Posterior cingulate gyrus (tissue), 11 donors: ENCODE results near the gene CACNG6.
A peak's percentile ranks its signal among the peaks of the same experiment; 100 is the strongest.
"Not testable (repeated sequence)": the region's sequence is repeated elsewhere in the genome, so short reads cannot be mapped to it uniquely, and the experiment has no call there.

Experiments
- DNase-seq, 10 donors: peaks; one replicate each; pipeline versions ENCODE4 v3.0.0 to v3.0.0-alpha.2; 2020 to 2021; ENCODE audit warnings: mixed read lengths in 3 of 10
- intact Hi-C: fragments of 100-400 bp; cut with DNase I; formaldehyde crosslinking; loops from one replicate; pipeline ENCODE4 v1.15.1; 2023

Gene CACNG6, protein sequence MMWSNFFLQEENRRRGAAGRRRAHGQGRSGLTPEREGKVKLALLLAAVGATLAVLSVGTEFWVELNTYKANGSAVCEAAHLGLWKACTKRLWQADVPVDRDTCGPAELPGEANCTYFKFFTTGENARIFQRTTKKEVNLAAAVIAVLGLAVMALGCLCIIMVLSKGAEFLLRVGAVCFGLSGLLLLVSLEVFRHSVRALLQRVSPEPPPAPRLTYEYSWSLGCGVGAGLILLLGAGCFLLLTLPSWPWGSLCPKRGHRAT

DNA sequence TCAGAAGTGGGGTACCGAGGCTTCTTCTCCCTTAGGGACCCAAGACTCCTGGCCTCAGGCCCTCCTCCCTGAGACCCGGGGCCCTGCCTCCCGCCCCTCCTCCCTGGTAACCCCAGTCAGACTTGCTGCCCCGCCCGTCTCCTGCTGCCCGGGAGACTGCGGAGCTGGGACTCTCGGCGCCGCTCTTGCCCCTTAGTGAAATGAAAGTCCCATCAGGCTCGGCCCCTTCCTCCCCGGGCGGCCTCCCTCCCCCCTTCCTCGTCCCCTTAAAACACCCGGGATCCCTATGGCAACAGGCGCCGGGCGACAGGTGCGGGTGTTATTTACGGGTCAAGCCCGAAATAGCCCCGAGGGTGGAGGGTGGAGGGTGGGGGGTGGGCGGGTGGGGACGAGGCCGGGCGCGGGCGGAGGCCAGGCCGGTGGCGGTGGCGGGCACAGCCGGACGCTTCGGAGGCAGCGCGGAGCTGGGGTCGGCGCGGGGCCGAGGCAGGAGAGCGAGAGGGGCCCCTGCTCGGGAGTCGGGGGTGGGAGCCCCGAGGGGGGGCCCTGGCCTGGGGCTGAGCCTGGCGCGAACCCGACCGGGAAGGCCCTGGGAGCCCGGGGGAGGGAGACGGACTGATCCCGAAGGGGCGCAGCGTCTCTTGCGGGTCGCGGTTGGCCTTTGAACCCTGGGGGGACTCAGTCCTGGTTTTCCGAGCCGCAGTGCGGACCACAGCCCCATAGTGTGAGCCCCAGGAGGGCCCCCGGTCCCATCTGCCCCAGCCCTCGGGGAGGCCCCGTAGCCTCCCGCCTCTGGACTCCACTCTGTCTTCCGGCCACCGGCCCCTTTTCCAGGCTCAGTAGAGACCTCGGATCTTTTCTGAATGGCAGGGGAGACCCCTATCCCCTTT is at the start of gene CACNG6:
Gene CACNG6 (plus strand): TSS at position 414 of the 890 bp plus-strand sequence. CDS start 1,241 bp downstream, outside the sequence.
- intact Hi-C loops, result no loop called here
- no peak for DNase-seq

DNA sequence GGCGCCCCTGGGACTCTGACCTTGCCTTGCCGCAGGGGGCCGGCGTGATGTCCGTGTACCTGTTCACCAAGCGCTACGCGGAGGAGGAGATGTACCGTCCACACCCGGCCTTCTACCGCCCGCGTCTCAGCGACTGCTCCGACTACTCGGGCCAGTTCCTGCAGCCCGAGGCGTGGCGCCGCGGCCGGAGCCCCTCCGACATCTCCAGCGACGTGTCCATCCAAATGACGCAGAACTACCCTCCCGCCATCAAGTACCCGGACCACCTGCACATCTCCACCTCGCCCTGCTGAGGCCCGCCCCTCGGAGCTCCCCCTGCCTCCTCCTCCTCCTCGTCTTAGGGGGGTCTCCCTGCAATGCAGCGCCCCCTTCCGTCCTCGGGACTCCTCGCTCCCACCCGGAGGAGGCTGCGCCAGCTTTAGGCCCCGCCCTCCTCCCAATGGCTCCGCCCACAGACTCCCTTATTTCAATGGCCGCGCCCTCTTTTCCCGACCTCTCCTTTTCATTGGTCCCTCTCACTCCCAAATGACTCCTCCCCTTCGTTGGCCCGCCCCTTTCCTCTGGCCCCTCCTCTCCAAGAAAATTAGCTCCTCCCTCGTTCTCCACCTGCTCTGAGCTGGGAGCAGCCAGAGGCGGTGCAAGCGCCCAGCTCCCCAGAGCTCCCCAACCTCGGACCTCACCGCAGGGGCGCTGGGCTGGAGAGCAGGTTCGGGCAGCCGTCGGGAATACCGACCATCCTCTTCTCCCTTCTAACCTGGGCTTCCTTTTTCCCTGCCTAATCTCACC is 49.2 kb upstream of the CACNG6 start:
- DNase-seq, result peak in 2 of 10 donors; percentile 77 to 85

DNA sequence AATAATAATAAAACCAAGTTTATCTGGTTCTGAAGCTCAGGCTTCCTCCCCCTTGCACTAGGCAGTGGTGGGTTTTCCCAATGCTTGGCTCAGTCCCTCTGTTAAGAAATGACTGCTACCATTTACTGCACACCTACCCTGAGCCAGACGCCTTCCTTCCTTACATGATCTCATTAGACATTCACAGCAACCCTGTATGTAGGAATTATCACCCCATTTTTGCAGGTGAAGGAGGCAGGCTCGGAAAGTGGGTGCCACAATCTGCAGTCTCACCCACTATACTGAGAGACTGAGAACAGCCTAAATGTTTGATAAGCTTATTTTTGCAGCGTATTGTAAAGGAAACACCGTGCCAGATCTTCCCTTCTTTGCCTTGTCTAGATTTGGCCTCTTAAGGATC is 47.0 kb upstream of the CACNG6 start:
- no peak for DNase-seq
- intact Hi-C loops, result no loop called here

More for the DNA sequence above, 49.2 kb upstream of the CACNG6 start:
- intact Hi-C loops, result no loop called here

DNA sequence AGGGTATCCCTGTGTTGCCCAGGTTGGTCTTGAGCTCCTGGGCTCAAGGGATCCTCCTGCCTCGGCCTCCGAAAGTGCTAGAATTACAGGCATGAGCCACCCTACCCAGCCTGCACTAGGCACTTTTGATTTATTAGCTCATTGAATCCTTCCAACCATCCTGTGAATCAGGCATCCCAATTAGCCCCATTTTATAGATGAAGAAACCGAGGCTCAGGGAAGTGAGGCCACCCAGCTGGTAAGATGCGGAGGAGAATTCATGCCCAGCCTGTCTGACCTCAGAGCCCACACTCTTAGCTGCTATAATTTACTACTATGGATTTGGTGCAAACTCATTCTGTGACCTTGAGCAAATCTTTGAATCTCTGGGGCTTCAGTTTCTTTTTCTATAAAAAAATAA is 46.5 kb upstream of the CACNG6 start:
- DNase-seq, result peak in 1 of 10 donors; percentile 12
- intact Hi-C loops, result no loop called here

DNA sequence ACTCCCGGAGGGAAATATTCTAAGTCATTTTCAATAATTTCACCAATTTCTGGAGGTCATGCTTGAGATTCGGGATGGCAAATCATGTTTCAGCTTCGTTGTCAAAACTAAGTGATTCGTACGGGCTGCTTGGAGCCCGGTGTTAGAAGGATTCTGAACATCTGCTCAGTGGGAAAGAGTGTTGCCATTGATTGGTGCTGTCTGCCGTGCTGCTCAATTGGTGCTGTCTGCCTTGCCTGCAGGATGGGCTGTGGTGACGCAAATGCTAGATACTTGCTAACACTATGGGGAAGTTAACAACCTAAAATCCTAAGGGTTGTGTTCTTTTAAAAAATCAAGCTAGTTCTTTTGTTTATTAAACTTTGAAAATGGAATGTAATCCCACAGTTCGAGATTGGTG is 46.0 kb upstream of the CACNG6 start:
- intact Hi-C loops, result no loop called here
- DNase-seq, result peak in 8 of 10 donors; percentile 41 to 91 (median 56)

DNA sequence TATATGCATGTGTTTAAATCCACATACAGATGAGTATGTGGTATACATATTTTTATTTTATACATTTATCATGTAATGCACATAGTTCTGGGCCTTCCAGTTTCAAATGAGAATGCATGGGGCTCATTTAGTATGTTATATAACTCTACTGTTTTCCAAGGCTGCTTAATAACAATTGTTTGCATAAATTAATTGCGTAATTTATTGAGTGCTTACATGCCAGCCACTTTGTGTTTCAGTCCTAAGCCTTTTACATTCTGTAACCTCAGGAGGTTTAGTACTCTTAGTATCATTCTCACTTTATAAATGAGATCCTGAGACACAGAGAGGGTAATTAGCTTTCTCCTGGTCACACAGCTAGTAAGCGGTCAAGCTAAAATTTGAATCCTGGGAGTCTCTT is 45.4 kb upstream of the CACNG6 start:
- no peak for DNase-seq
- intact Hi-C loops, result no loop called here

DNA sequence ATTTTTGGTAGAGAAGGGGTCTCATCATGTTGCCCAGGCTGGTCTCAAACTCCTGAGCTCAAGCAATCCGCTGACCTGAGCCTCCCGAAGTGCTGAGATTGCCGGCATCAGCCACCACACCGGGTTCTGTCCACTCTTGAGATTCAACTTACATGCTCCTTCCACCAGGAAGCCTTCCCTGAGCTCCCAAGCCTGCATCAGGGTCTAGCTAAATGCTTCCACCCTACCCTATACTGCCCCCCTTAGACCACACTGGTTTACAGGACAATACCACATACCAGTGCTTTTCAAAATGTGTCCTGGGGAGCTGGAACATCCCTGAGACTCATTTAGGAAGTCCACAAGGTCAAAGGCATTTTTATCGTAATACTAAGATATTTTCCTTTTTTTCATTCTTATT is 43.8 kb upstream of the CACNG6 start:
- intact Hi-C loops, result no loop called here

DNA sequence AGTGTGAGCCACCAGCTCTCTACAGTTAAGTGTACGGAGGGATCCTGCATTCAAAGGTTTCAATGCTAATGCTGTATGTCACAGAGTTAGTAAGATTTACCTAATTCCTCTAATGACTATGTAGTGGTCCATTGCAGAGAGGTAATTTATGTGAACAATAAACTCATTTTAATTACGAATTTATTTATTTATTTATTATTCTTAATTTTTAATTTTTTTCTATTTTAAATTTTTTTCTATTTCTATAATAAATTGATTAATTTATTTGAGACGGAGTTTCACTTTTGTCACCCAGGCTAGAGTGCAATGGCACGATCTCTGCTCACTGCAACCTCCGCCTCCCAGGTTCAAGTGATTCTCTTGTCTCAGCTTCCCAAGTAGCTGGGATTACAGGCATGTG is 42.8 kb upstream of the CACNG6 start:
- DNase-seq, intact Hi-C loops: not testable (repeated sequence)

More for the DNA sequence above, 43.8 kb upstream of the CACNG6 start:
- DNase-seq, result peak in 2 of 10 donors; percentile 3 to 26

DNA sequence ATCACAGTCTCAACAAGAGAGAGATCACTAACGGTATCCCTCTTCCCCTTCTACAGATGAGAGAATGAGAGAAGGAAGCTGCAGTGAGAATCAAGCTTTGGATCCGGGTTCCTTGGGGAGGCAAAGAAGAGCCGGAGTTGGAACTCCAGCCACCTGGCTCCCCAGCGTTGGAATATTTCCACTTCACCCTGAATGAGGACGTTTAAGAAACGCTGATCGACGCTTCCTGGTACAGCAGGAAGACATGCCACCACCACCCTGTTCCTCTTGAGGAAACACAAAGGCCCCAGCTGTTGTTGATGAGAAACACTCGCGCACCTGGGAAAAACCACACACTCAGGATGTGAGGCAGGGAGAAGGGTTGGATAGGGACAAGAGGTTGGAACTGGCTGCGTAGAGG is 40.0 kb upstream of the CACNG6 start:
- intact Hi-C loops, result no loop called here
- peak in 2 of 10 donors; percentile 24 to 59 for DNase-seq

DNA sequence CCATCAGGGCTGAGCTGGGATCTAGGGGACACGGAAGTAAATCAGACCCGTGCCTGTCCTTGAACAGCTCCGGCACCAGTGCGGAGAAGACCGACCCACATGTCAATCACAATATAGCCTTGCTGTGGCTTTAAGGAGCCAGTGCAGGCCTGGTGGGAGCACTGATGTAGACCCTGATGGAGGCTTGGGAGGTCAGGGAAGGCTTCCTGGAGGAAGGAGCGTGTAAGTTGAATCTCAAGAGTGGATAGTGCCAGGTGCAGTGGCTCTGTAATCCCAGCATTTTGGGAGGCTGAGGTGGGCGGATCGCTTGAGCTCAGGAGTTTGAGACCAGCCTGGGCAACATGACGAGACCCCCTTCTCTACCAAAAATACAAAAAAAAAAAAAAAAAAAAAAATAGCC is 39.5 kb upstream of the CACNG6 start:
- intact Hi-C loops, result no loop called here
- DNase-seq, result peak in 2 of 10 donors; percentile 13 to 35

DNA sequence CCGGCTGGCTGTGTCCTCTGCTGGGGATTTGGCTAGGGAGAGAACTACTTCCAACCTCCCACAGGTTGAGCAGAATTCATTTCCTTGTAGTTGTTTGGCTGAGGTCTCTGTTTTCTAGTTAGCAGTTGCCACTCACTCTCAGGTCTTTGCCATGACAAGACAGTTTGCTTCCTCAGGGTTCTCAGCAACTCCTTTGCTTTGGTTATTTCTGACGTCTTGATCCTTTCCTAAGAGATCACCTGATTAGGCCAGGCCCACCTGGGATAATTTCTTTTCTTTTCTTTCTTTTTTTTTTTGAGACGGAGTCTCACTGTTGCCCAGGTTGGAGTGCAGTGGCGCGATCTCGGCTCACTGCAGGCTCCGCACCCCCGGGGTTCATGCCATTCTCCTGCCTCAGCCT is 38.1 kb upstream of the CACNG6 start:
- intact Hi-C loops, result no loop called here
- peak in 2 of 10 donors; percentile 42 to 44 for DNase-seq

DNA sequence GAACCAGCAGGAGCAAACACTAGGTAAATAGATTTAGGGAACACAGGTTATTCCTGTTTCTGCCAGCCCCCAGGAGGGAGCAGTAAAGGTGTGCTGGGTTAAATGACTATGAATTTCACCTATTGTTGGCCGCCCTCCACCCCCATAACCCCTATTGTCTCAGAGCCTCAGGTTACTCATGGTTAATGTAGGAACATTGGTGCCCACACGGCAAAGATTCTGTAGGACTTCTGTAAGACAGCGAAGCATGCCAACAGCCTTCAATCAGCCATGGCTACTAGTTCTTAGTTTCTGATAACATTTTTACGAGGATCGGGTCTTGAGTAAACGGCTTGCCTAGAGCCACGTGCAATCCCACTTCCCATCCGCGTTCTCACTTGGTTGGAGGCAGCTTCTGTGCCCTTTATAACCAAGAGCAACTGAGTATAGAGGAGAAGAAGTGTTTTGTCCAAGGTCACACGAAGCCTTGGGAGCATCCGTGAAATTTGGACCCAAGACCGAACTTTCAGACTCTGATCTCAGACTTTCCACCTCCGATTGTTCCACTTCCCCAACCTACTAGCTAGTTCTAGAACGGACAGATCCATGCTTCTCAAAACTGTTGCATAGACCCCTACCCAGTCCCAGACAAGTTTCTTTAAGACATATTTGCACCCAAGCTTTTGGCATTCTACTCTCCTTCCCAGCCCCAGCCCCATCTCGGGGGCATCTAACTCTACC is 33.8 kb upstream of the CACNG6 start:
- intact Hi-C loops, result no loop called here
- DNase-seq, result peak in 2 of 10 donors; percentile 7 to 40

DNA sequence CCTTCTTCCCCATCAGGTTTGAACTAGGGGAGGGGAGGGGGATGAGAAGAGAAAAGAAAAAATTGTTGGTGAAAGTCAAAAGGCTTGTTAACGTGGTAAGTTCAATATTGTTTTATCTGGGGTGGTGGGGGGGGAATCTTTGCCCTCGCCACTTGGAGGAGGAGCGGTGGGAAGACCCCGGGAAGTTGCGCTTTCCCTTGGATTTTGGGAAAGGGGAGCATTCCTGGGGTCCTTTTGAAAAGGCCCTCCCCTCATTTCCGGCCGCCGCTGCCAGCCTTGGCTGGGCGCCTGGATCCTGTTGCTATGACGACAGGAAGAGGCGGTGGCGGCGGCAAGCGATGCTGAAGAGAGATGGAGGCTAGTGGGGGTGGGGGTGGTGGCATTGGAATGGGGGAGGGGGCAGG is 33.3 kb upstream of the CACNG6 start:
- DNase-seq, result peak; percentile 39 to 96 (median 68)
- intact Hi-C loops, result no loop called here

DNA sequence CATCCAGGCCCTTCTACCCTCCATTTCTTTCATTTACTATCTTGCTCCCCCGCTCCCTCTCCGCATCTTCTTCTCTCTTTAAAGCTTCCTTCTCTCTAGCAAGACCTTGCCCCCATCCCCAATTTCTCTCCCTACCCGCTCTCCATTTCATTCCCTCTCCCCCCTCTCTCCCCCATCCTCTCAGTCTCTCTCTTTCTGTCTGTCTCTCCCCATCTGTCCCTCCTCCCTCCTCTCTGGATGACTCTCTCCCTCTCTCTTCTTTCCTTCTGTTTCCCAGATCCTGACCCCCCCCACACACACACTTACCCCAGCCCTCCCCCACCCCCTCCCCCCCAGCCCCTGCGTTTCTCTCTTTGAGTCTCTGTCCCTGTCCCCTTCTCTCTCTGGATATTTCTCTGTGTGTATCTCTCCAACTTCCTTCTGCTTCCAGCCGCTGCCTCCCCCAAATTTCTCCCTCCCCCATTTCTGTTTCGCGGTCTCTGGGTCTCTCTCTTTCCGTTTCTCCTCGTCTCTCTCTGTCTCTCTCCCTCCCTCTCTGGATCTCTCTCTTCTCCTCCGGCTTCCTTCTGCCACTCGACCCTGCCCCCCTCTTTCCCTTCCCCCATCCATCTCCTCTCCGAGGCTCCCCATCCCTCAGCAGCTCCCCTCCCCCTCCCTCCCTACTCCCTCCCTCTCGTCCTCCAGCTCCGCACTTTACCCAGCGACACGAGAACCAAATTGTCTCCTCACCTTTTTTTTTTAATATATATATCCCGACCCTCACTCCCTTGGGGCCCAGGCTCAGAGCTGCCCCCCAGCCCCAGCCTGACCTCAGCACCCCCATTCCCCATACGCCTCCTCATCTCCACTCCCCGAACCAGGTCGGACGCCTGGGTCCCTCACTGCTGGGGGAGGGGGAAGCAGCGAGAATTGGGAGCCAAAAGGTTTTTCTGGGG is 32.3 kb upstream of the CACNG6 start:
- peak in 2 of 10 donors; percentile 71 to 88 for DNase-seq
- intact Hi-C loops, result no loop called here

DNA sequence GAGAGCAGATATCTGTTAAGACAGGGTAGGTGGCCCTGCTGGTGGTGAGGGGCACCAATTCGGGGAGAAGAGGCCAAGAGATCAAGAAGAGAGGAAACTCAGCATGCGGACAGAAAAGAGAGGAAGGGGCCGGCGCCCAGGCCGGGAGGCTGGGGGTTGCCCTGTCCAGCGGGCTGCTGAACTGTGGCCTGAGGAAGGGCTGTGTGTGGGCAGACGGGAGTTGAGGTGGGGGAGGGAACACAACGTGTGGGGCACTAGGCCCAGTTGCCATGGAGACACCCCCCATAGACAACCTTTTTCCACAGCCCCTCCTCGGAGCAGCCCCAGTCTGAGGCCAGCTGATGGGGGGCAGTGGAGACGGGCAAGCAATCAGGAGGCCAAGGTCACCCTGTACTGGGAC is 31.2 kb upstream of the CACNG6 start:
- DNase-seq, result peak in 2 of 10 donors; percentile 69 to 77
- intact Hi-C loops, result no loop called here

DNA sequence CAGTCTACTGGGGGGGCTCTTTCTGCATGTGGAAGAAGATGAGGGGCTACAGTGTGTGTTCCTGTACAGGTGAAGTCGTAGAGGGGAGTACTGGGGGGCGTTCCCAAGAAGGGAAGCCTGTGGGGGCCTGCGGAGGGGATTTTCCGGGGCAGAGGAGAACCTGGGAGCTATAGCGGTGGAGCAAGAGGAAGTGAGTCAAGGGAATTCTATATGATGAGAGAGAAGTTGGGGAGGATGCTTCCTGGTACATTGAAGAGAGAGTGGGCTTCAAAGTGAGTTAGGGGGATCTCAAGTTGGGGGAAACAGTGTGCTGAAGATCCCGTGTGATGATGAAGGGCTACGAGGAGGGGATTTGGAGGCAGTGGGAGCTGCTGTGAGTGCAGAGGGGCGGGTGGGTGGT is 30.6 kb upstream of the CACNG6 start:
- intact Hi-C loops, result no loop called here
- DNase-seq, result peak in 2 of 10 donors; percentile 8 to 41

DNA sequence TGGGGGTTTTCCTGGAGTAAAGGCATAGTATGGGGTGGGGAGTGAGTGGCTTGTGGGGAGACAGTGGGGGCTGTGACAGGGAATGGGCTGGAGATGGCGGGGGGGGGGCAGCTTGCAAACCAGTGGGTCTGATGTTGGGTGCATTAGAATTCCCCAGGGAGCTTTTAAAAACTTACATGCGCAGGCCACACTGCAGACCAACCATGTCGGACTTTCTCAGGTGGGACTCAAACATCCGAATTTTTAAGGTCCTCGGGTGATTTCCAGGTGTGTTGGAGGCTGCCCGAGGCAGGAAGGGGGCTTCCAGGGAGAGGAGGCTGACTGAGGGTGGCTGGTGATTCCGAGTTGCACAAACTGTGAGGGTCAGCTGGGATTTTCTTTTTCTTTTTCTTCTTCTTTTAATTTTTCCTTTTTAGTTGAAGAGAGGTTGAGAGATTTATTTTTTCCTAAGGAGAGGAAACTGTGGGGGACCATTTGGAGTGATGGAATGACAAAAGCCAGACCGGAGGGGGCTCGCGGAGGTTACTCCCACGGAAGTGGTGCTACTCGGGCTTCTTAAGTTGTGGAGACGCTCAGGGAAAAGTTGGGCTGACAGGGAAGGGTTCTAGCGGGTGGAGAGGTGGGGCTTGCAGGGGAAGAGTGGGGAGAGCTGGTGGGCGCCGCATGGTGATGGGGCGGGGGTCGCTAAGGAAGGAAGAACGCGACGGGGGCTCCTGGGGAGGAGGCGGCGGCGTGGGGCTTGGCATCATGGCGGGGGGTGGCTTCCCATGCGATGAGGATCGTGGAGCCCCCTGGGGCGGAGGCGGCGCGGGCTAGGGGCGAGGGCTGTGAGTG is 29.7 kb upstream of the CACNG6 start:
- intact Hi-C loops, result no loop called here
- peak in 2 of 10 donors; percentile 59 to 78 for DNase-seq

DNA sequence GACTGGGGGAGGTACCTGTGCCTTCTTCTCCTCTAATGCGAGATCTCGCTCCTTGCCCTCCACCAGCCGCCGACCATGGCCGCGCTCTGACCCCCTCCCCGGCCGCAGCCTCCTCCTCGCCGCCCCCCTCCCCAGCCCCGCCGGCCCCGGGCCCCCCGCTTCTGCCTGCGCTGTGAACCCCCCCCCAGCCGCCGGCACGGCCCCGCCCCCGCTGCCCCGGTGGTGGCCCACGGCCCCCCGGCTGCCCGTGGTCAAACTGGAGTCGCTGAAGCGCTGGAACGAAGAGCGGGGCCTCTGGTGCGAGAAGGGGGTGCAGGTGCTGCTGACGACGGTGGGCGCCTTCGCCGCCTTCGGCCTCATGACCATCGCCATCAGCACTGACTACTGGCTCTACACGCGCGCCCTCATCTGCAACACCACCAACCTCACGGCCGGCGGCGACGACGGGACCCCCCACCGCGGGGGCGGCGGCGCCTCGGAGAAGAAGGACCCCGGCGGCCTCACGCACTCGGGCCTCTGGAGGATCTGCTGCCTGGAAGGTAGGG is 28.5 kb upstream of the CACNG6 start, which contains the start of gene CACNG8:
Gene CACNG8 (plus strand): TSS at position 51 of the 545 bp plus-strand sequence.
- DNase-seq, result peak in 2 of 10 donors; percentile 64 to 80
- intact Hi-C loops, result no loop called here
